Right atrium auricular region (tissue), 2 donors: Measurements from ENCODE around the gene RNF126. TPM values are rescaled to one million over a fixed set of nuclear protein-coding genes. Genes with fewer than 3 reads are reported as not detected.

Experiments used
- DNase-seq: peaks from one replicate; pipeline ENCODE4 v3.0.0-alpha.2; 2019; ENCODE audit warnings: low spot score
- H3K27ac ChIP-seq, 2 donors: fragments of 200-600 bp; sonication (generic); 1 replicate in 1 of 2; 2 replicates in 1 of 2; pipeline ENCODE4 v1.5.1; 2016 to 2019
- H3K27me3 ChIP-seq, 2 donors: fragments of 200-600 bp; sonication (generic); one replicate each; pipeline versions ENCODE4 v1.5.1 to v1.6.0; 2017 to 2019
- H3K36me3 ChIP-seq: fragments of 200-600 bp; sonication (generic); one replicate; pipeline ENCODE4 v1.5.1; 2016
- H3K4me1 ChIP-seq, 2 donors: fragments of 200-600 bp; sonication (generic); one replicate each; pipeline versions ENCODE4 v1.5.1 to v1.6.0; 2017 to 2019
- H3K4me3 ChIP-seq, 2 donors: fragments of 200-600 bp; sonication (generic); 1 replicate in 1 of 2; 2 replicates in 1 of 2; pipeline ENCODE4 v1.5.1; 2017 to 2019; ENCODE audit warnings: mild to moderate bottlenecking in 1 of 2, moderate library complexity in 1 of 2
- H3K9me3 ChIP-seq, 2 donors: fragments of 200-600 bp; sonication (generic); one replicate each; pipeline ENCODE4 v1.5.1; 2019
- CTCF ChIP-seq, 2 donors: fragments of 200-600 bp; sonication (generic); IDR thresholded peaks; one replicate each; pipeline ENCODE4 v1.5.1; 2019; ENCODE audit warnings: antibody characterized with exemption in 2 of 2
- total RNA-seq, 2 donors: library from RNA; depleted of rRNA; stranded (reverse); fragments of >200 nt; gene quantifications; one replicate each; pipeline ENCODE4 v1.1.0, GENCODE V29; 2016

The RNF126 gene
- total RNA-seq, 2 donors from 2014 or later, result 53.3 to 68.5 TPM

- peak; percentile 49 to 59 for TF ChIP-seq CTCF (IDR thresholded peaks at IDR 0.05)
- H3K36me3 ChIP-seq, result peaks cover 14% of the 10 kb centered on the region
- H3K27ac ChIP-seq, result peak overlapping the region; percentile 91 to 100
- no peaks in the 10 kb centered on the region for H3K9me3 ChIP-seq
- DNase-seq, result peak; percentile 100
- no peaks in the 10 kb centered on the region for H3K27me3 ChIP-seq
- H3K4me1 ChIP-seq, result peaks cover 0 to 32% of the 10 kb centered on the region in 2 donors
- H3K4me3 ChIP-seq, result peak overlapping the region; percentile 66 to 74
These were observed 17.4 kb upstream of the RNF126 start for GRCh38 chr19:680287-681028.

GRCh38 chr19:679418-680286 lies 16.6 kb upstream of the RNF126 start:
- peaks cover 0 to 40% of the 10 kb centered on the region in 2 donors for H3K4me1 ChIP-seq
- no peak for TF ChIP-seq CTCF (IDR thresholded peaks at IDR 0.05)

GRCh38 chr19:678791-679388 lies 15.9 kb upstream of the RNF126 start:
- peak overlapping the region; percentile 91 to 100 for H3K27ac ChIP-seq
- peaks cover 0 to 47% of the 10 kb centered on the region in 2 donors for H3K4me1 ChIP-seq
- no peaks in the 10 kb centered on the region for H3K27me3 ChIP-seq
- H3K36me3 ChIP-seq, result peaks cover 14% of the 10 kb centered on the region
- no peak for DNase-seq
- no peak for TF ChIP-seq CTCF (IDR thresholded peaks at IDR 0.05)
- H3K4me3 ChIP-seq, result peak overlapping the region in 1 of 2 donors; percentile 74
- H3K9me3 ChIP-seq, result no peaks in the 10 kb centered on the region

More at GRCh38 chr19:679418-680286, 16.6 kb upstream of the RNF126 start:
- peaks cover 14% of the 10 kb centered on the region for H3K36me3 ChIP-seq
- H3K9me3 ChIP-seq, result no peaks in the 10 kb centered on the region
- H3K4me3 ChIP-seq, result peak overlapping the region; percentile 66 to 74
- H3K27me3 ChIP-seq, result no peaks in the 10 kb centered on the region
- peak overlapping the region; percentile 91 to 100 for H3K27ac ChIP-seq
- peak; percentile 83 for DNase-seq

- Histone ChIP-seq H3K27ac (peak overlapping the region; percentile 91 to 100), H3K4me3 (peak overlapping the region; percentile 61 to 72), H3K27me3 (no peaks in the 10 kb centered on the region), H3K4me1 (peaks cover 0 to 56% of the 10 kb centered on the region in 2 donors), H3K9me3 (no peaks in the 10 kb centered on the region), H3K36me3 (peaks cover 14% of the 10 kb centered on the region)
- DNase-seq, result no peak
- TF ChIP-seq CTCF (IDR thresholded peaks at IDR 0.05), result no peak
These were observed 14.8 kb upstream of the RNF126 start for GRCh38 chr19:677601-678436.

GRCh38 chr19:677201-677600 lies 14.2 kb upstream of the RNF126 start:
- peaks cover 14% of the 10 kb centered on the region for H3K36me3 ChIP-seq
- no peaks in the 10 kb centered on the region for H3K9me3 ChIP-seq
- no peaks in the 10 kb centered on the region for H3K27me3 ChIP-seq
- peak overlapping the region; percentile 91 to 100 for H3K27ac ChIP-seq
- peaks cover 0 to 56% of the 10 kb centered on the region in 2 donors for H3K4me1 ChIP-seq
- TF ChIP-seq CTCF (IDR thresholded peaks at IDR 0.05), result no peak
- H3K4me3 ChIP-seq, result peak overlapping the region; percentile 61 to 72
- DNase-seq, result peak; percentile 92
